Putamen (tissue), 1 donor: ENCODE data around the gene ZNF839.
"Not testable (repeated sequence)": the region's sequence is repeated elsewhere in the genome, so short reads cannot be mapped to it uniquely, and the experiment has no call there.

Source experiments
- DNase-seq: peaks from one replicate; pipeline ENCODE4 v3.0.0-alpha.2; 2016; ENCODE audit warnings: low spot score

The ZNF839 gene

DNA sequence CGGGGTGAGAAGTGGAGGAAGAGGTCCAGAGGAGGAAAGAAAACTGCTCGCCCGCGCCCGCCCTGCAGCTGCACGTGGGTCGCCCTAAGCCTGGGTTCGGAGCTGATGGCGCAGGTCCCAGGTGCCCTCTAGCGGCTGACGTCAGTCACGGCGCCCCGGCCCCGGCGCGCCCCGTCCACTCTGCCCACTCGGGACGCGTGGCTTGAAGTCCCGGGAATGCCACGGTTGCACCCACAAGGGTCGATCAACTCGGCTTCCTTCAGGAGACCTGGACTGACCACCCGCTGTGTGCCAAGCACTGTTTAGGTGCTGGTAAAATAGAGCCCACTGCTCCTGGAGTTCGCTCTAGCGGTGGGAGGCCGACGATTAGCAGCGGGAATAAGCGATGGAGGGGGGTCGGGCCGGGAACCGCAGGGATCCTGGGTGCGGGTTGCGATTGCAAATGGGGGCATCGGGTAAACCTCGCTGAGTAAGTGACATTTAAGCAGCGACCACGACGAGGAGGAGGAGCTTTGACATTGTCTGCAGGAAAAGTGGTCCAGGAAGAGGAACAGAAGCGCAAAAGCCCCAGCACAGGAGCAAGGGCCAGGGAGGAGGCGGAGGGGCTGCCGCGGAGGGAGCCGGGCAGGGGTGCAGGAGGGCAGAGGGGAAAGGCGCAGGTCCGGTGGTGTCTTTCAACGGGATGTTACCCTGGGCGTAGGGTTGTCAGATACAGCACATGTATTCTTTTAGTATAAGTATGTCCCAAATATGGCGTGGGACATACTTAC, 5.1 kb upstream of the ZNF839 start:
- DNase-seq, result peak; percentile 84

- no peak for DNase-seq
Measured at GRCh38 chr14:102315121-102315520, 4.4 kb upstream of the ZNF839 start.

- DNase-seq, result peak; percentile 47
Measured at GRCh38 chr14:102316338-102316742, 3.2 kb upstream of the ZNF839 start.

DNA sequence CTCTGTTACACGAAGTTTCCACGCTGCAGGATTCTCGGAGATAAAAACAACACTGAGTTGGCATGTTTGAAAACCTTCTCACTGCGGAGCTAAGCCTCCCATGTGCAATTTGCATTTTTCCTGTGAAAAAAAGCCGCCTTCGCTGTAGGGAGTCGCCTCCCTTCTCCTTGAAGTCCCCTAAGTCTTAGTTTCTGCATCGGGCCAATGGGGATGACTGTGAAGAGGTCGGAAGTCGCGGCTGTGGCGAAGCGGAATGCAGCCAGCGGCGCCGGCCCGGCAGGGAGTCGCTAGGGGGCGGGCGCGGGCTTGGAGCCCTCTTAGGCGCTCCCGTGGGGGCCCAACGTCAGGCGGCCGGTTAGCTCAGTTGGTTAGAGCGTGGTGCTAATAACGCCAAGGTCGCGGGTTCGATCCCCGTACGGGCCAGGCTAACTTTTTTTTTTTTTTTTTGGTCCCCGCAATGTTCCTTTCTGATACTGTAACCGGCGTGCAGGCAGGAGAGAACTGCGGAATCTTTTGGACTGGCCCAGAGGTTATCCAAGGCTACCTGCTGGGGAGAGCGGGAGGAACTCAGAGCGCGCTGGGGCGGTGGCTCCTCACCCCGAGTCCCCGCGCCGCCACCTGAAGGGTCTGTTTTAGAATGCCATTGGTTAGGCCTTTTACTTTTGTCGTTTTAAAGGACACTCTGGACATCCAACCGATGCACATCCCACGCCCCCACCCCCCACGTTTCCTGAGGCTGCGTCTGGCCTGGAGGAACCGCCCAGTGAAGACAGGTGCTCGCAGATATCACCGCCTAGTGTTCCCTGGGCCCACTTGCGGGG, 2.6 kb upstream of the ZNF839 start:
- peak; percentile 93 for DNase-seq

- DNase-seq, result peak; percentile 59
Measured at GRCh38 chr14:102317564-102318248, 1.8 kb upstream of the ZNF839 start.

DNA sequence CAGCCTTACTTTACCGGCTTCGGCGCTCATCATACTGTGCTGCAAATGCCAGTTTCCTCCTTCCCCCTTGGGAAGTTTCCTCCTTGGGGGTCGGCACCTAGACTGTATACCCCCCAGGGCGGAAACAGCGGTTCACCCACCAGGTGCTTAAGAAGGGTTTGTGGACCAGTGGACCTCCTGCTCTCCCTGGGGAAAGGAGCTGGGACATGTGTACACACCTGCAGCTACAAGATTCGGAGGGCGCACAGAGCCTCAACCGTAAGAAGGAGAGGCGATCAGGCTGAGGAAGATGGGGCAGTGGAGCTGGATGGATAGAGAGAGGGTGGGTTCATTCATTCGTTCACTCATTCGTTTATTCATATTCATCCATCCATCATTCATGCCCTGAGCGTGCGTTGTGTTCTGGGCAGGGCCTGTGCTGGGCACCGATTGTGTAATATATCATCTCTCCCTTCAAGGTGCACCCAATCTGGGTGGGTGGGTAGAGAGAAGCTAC, 717 bp upstream of the ZNF839 start:
- no peak for DNase-seq

GRCh38 chr14:102320033-102320660, 601 bp downstream of the ZNF839 start:
- DNase-seq, result no peak

DNA sequence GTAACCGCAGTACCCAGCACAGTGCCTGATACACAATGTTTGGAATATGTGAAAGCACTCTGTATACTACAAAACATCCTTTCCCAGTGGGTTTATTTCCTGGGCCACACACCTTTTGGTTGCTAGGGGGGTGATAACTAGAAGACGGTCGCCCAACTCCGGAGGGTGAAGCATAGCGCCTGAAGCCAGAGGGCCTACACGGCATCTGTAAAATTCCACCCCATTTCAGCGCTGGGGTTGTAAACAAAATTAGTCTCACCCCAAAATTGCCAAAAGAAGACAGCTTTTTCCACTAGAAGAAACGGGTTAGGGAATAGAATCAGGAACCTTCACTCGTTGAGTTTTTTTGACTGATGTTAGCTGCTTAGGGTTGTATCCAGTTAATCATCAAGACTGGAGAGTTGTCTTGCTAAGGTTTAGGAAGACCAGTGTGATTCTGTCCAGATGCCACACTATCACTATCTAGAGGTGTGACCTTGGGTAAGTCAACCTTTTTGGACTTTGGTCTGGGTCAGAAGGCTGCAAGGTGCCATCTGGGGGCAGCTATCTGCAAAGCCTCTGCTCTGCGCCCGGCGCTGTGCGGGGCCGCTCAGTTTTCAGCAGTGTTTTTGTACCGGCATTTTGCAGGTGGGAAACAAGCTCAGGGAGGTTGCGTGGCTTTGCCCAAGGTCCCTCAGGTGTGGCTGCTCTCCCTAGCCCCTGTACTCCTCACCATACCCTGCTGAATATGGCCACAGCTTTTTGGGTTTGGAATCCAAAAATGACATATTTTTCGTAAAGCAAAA, 1.3 kb downstream of the ZNF839 start:
- DNase-seq, result no peak

DNA sequence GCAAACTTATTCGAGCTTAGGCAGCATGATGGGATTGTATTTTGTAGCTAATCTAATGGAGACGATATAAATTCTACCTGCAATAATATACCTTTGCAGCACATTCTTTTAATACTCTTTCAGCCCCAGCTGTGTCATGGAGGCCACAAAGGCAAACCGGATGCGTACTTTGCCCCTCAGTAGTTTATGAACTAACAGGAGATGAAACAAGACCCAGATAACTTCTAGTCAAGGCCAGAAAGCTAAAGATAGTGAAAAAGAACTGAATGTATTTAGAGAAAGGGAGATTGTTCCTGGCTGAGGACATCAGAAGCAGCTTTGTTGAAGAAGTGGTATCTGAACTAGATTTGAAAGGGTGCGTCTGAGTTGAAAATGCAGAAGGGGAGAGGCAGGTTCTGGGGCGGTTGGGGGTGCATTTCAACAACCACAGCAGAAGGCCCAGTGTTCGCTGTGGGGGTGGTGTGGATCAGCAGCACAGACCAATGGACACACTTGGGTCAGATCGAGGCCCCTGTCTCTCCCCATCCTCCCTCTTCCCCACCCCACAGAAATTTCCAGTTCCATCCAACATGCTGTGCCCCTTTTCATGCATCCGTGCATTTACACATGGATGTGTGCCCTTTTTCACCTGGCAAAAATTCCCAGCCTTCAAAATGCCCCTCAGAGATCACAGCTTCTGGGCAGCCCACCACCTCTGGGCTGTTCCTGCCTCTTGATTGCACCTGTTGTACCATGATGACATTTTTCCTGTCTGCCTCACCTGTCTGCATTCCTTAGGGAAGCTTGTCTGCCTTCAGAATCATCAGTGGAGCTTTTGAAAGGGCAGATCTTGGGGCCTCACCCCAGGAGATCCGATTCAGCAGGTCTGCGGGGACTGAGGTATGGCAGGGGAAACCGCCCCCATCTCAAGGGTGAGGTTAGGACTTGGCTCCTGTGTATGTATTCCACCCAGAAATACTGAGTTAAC, 2.2 kb downstream of the ZNF839 start:
- DNase-seq, result no peak

GRCh38 chr14:102323102-102323501, 3.6 kb downstream of the ZNF839 start:
- peak; percentile 75 for DNase-seq

DNA sequence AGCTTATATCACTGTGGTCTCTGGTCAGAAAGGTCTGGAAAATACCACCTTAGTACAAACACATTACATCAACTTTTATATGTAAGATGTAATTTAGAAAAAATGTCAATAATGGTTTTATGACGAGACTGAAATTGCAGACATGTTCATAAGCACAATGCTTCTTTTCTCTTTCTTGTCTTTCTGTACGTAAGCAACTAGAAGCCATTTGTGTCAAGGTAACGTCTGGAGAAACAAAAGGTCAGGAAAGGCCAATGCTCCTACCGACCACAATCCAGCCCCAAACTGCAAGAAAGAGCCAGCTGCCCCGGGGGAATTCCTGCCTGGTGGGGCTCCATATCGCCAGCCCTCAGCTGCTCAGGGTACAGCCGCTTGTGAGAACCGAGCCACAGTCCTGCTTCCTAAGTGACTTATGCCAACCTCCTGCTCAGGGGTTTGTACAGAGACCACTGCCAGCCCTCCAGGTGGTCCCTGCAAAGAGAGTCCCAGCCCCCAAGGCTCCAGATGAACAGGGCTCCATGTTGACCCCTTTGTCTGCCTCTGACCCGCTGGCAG, 6.3 kb downstream of the ZNF839 start:
- DNase-seq, result no peak

DNA sequence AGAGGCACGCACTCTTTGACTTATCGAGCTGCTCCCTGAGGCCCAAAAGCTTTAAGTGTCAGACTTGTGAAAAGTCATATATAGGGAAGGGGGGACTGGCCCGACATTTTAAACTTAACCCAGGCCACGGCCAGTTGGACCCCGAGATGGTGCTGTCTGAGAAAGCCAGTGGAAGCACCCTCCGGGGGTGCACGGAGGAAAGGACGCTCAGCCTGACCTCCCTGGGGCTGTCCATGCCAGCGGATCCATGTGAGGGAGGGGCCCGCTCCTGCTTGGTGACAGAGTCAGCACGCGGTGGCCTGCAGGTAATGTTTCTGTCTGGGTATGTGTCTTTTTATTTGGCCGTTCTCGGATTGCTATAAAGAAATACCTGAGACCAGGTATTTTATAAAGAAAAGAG, 7.0 kb downstream of the ZNF839 start:
- DNase-seq, result no peak

DNA sequence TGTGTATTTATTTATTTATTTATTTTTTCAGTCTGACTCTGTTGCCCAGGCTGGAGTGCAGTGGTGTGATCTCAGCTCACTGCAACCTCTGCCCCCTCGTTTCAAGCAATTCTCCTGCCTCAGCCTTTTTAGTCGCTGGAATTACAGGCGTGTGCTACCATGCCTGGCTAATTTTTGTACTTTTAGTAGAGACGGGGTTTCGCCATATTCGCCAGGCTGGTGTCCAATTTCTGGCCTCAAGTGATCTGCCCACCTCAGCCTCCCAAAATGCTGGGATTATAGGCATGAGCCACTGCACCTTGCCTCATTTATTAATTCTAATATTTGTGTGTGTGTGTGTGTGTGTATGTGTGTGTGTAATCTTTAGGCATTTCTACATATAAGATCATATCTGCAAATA, 9.8 kb downstream of the ZNF839 start:
- DNase-seq, result not testable (repeated sequence)

DNA sequence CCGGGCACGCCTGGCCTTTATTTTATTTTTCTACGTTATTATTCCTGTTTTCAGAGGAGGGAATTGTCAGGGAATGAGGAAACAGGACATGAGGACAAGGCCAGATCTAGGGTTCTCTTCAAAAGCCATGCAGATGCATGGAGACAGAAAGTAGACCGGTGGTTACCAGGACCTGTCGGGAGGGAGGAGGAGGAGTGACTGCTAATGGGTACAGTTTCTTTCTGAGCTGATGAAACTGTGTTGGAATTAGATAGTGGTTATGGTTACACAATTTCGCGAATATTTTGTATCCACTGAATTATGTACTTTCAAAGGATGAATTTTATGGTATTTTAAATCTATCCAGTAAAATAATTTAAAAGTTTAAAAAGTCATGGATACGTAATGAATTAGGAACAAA, 11.3 kb downstream of the ZNF839 start:
- no peak for DNase-seq

DNA sequence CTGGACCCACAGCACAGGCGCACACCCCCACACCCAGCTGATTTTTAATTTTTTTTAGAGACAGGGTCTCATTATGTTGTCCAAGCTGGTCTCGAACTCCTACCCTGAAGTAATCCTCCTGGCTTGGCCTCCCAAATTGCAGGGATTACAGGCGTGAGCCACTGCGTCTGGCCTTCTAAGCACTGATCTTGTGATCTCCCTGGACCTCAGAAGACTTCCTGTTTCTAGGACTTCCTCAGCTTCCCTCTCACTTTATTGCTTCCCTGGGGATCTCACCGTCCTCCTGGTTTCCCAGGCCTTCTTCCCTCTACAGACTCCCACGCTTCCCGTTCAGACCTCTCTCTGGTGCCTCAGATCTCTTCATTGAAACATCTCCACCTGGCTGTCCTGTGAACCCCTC, 13.8 kb downstream of the ZNF839 start:
- no peak for DNase-seq

DNA sequence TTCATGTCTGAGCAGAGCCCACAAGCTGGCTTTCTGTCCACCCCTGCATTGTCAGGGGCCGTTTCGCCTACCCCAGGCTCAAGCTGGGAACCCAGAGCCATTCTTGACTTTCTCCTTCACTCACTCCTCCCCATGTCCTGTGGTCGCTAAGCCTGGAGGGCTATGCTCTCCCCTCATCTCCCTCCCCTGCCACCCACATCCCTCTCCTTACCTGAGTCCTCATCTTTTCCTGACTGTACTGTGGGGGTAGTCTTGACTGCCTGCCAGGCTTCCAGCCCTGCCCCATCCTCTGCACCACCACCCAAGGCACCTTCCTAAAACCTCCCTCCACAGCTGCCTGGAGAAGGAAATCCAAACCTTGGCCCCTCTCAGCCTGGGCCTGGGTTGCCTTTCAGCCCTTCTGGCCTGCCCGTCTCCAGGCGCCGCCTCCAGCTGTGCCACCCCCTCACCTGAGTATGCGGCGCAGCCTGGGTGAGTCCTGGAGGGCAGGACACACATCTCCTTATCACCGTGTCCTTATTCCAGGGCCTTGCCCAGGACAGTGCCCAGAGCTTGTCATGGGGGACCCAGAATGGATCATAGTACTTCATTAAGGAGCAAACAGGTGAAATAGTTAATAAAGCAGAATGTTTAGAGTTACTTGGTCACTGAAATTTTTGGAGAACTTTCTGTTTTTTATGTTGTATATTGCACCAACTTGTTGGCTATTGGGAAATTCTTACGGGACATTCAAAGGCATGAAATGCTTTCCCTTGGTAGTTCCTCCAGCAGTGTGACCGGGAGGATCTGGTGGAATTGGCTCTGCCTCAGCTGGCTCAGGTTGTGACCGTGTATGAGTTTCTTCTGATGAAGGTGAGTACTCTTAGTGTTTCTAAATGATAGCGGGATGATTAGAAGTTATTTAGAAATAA, 14.5 kb downstream of the ZNF839 start:
- DNase-seq, result no peak

- no peak for DNase-seq
Measured at GRCh38 chr14:102335163-102335562, 15.6 kb downstream of the ZNF839 start.

- DNase-seq, result no peak
Measured at GRCh38 chr14:102338724-102339123, 19.2 kb downstream of the ZNF839 start.

DNA sequence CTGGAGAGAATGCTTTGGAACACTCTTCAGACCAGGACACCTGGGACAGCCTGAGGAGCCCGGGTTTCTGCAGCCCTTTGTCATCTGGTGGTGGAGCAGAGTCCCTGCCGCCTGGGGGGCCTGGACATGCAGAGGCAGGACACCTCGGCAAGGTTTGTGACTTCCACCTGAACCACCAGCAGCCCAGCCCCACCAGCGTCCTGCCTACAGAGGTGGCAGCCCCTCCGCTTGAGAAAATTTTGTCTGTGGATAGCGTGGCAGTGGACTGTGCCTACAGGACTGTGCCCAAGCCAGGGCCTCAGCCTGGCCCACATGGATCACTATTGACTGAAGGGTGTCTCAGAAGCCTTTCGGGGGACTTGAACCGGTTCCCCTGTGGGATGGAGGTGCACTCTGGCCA, 22.0 kb downstream of the ZNF839 start:
- DNase-seq, result no peak
